Right lobe of liver (tissue), 4 donors: ENCODE results near the gene SFTPA1.

Source experiments
- POLR2A ChIP-seq: fragments of 450-650 bp; IDR thresholded peaks from one replicate; pipeline ENCODE4 v1.6.1; 2017; ENCODE audit warnings: antibody characterized with exemption, mild to moderate bottlenecking
- TF ChIP-seq, protein P1 (sequence below), 4 donors: fragments of 200-600 bp in 3 of 4; fragments of 450-650 bp in 1 of 4; IDR thresholded peaks; one replicate each; pipeline versions ENCODE4 v1.5.1 to v1.8.0; 2016 to 2022; ENCODE audit warnings: antibody characterized with exemption in 4 of 4, mild to moderate bottlenecking in 2 of 4
- donor health status: DM: no; HTN: no; CAD: no.
- donor health status: DM: no; HTN: no; CAD: no.
- donor health status: DM: no; HTN: yes; CAD: no.

DNA sequence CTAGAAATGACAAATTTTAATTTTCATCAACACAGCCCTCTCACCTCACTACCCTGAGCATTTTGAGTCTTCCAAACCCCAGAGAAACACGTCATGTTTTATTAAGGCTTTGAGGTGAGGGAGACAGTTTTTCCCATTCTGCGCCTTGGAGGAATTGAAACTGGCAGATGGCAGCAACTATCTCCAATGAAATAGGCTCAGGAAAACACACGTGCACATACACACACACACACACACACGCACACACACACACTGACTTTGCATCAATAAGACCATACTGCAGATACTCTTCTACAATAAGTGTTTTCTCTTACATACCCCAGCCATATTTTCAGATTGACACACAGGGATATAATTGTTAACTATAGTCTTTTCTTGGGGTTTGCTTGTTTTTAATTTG is 47.3 kb upstream of the SFTPA1 start:
- TF ChIP-seq, protein P1, sequence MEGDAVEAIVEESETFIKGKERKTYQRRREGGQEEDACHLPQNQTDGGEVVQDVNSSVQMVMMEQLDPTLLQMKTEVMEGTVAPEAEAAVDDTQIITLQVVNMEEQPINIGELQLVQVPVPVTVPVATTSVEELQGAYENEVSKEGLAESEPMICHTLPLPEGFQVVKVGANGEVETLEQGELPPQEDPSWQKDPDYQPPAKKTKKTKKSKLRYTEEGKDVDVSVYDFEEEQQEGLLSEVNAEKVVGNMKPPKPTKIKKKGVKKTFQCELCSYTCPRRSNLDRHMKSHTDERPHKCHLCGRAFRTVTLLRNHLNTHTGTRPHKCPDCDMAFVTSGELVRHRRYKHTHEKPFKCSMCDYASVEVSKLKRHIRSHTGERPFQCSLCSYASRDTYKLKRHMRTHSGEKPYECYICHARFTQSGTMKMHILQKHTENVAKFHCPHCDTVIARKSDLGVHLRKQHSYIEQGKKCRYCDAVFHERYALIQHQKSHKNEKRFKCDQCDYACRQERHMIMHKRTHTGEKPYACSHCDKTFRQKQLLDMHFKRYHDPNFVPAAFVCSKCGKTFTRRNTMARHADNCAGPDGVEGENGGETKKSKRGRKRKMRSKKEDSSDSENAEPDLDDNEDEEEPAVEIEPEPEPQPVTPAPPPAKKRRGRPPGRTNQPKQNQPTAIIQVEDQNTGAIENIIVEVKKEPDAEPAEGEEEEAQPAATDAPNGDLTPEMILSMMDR (IDR thresholded peaks at IDR 0.05), result no peak
- TF ChIP-seq POLR2A, result no peak
